GM12878 (cell line): ENCODE data around the gene PRRG4. TPM values are rescaled to one million over a fixed set of nuclear protein-coding genes. Genes with fewer than 3 reads are reported as not detected.
A peak's percentile ranks its signal among the peaks of the same experiment; 100 is the strongest.

Source experiments
- ATAC-seq: fragments of 200-7000 bp; cut with Tn5 transposase; 3 replicates; pipeline ENCODE4 v1.9.1; 2020; ENCODE audit warnings: mild to moderate bottlenecking, moderate library complexity
- BruUV-seq: library from RNA; stranded (reverse); fragments of 400-500 nt; replicated peaks from 2 replicates; lab custom pipeline; 2021; lab: Mats Ljungman, UMichigan
- CTCF ChIA-PET: fragments of 300-600 bp; sonication (Branson Sonifier 250); formaldehyde crosslinking; extraction: SDS; loops from one replicate; lab custom pipeline; 2021; ENCODE audit warnings: inconsistent platforms; lab: Yijun Ruan, JAX
- POLR2A ChIA-PET: fragments of 350-600 bp; formaldehyde crosslinking; extraction: SDS; loops from one replicate; lab custom pipeline; 2021; ENCODE audit warnings: inconsistent platforms; lab: Charles Lee
- RAD21 ChIA-PET: fragments of 300-600 bp; sonication (Branson Sonifier 250); formaldehyde crosslinking; loops from one replicate; lab custom pipeline; 2023; ENCODE audit warnings: antibody characterized with exemption; ENCODE audit not compliant: unreplicated experiment; lab: Charles Lee
- SMC1A ChIA-PET: fragments of 300-600 bp; sonication (Branson Sonifier 250); formaldehyde crosslinking; loops from one replicate; lab custom pipeline; 2023; ENCODE audit not compliant: unreplicated experiment, uncharacterized antibody; lab: Charles Lee
- DNase-seq: peaks from one replicate; pipeline ENCODE4 v3.0.0-alpha.2; 2011; ENCODE audit warnings: low read depth, low spot score
- FAIRE-seq: peaks from 3 replicates; lab custom pipeline; 2011; peaks lifted over from hg19 to GRCh38; lab: Jason Lieb, UNC
- H2AFZ ChIP-seq: 2 replicates; pipeline ENCODE4 v1.6.0; 2011; ENCODE audit warnings: low read depth, low read length, control low read depth; ENCODE audit not compliant: control insufficient read depth
- H3K27ac ChIP-seq: 2 replicates; pipeline ENCODE4 v1.5.1; 2011; ENCODE audit warnings: control low read depth; ENCODE audit not compliant: control insufficient read depth, insufficient read depth
- H3K27me3 ChIP-seq, 2 experiments: replicated peaks in 1 of 2; 2 replicates each; pipeline versions ENCODE4 v1.6.0 to v1.6.1; 2011; ENCODE audit warnings: low read length in 1 of 2; ENCODE audit not compliant: control insufficient read depth in 2 of 2, insufficient read depth in 2 of 2
- H3K36me3 ChIP-seq, 2 experiments: 2 replicates each; pipeline ENCODE4 v1.5.1; 2011; ENCODE audit warnings: low read length in 1 of 2; ENCODE audit not compliant: control insufficient read depth in 2 of 2, insufficient read depth in 2 of 2
- H3K4me1 ChIP-seq: 2 replicates; pipeline ENCODE4 v1.6.1; 2011; ENCODE audit warnings: mild to moderate bottlenecking, low read length, moderate library complexity, mixed read lengths; ENCODE audit not compliant: control insufficient read depth, insufficient read depth
- H3K4me2 ChIP-seq: 2 replicates; pipeline ENCODE4 v1.6.0; 2011; ENCODE audit warnings: control low read depth; ENCODE audit not compliant: control insufficient read depth, insufficient read depth
- H3K4me3 ChIP-seq: fragments of 200-600 bp; sonication (generic); 2 replicates; pipeline ENCODE4 v1.5.1; 2016
- H3K79me2 ChIP-seq: 2 replicates; pipeline ENCODE4 v1.6.0; 2011; ENCODE audit warnings: low read length; ENCODE audit not compliant: control insufficient read depth, insufficient read depth
- H3K9ac ChIP-seq: 2 replicates; pipeline ENCODE4 v1.8.0; 2011; ENCODE audit warnings: low read length, control low read depth, mixed read lengths; ENCODE audit not compliant: control insufficient read depth, insufficient read depth
- H3K9me3 ChIP-seq: replicated peaks from 3 replicates; pipeline ENCODE4 v1.5.1; 2011; ENCODE audit warnings: mild to moderate bottlenecking, low read length; ENCODE audit not compliant: control insufficient read depth, insufficient read depth
- H4K20me1 ChIP-seq: 2 replicates; pipeline ENCODE4 v1.6.0; 2011; ENCODE audit not compliant: control insufficient read depth, insufficient read depth
- ATF7 ChIP-seq: fragments of 450-650 bp; IDR thresholded peaks from 2 replicates; pipeline ENCODE4 v1.6.1; 2016; ENCODE audit warnings: low read depth, mild to moderate bottlenecking
- BHLHE40 ChIP-seq, 2 experiments: fragments of 450-650 bp in 1 of 2; IDR thresholded peaks; 2 replicates each; pipeline ENCODE4 v1.6.1; 2011 to 2017; ENCODE audit warnings: low read depth in 2 of 2, borderline replicate concordance in 1 of 2, improper control_type of control experiment in 1 of 2, low read length in 1 of 2, mild to moderate bottlenecking in 1 of 2
- CREM ChIP-seq: IDR thresholded peaks from 2 replicates; pipeline ENCODE4 v1.6.1; 2014; ENCODE audit warnings: antibody characterized with exemption, low read depth
- FOS ChIP-seq: IDR thresholded peaks from 3 replicates; pipeline ENCODE4 v1.6.1; 2011; ENCODE audit warnings: borderline replicate concordance; ENCODE audit not compliant: insufficient read length; ENCODE audit errors: extremely low read depth
- FOXM1 ChIP-seq: IDR thresholded peaks from 2 replicates; pipeline ENCODE4 v1.6.1; 2012; ENCODE audit warnings: low read depth, mild to moderate bottlenecking, inconsistent platforms, low read length, moderate library complexity
- HDAC2 ChIP-seq: fragments of 200-600 bp; sonication (generic); IDR thresholded peaks from 2 replicates; pipeline ENCODE4 v1.6.1; 2017
- KAT2A ChIP-seq: conservative IDR thresholded peaks from 2 replicates; pipeline ENCODE4 v1.6.1; 2011; ENCODE audit warnings: low read depth, low read length; ENCODE audit not compliant: control insufficient read depth
- KDM1A ChIP-seq: fragments of 200-600 bp; sonication (generic); IDR thresholded peaks from 2 replicates; pipeline ENCODE4 v1.6.1; 2016; ENCODE audit warnings: borderline replicate concordance
- MTA2 ChIP-seq: fragments of 450-650 bp; IDR thresholded peaks from 2 replicates; pipeline ENCODE4 v1.6.1; 2016; ENCODE audit warnings: low read depth, mild to moderate bottlenecking, moderate library complexity
- MXI1 ChIP-seq: fragments of 150-350 bp; IDR thresholded peaks from 2 replicates; pipeline ENCODE4 v1.6.1; 2011; ENCODE audit warnings: low read depth, mild to moderate bottlenecking, inconsistent platforms, low read length, improper control_type of control experiment
- NFXL1 ChIP-seq: fragments of 450-650 bp; IDR thresholded peaks from 2 replicates; pipeline ENCODE4 v1.6.1; 2017; ENCODE audit warnings: antibody characterized with exemption, mild to moderate bottlenecking, borderline replicate concordance
- NFYB ChIP-seq: IDR thresholded peaks from 2 replicates; pipeline ENCODE4 v1.6.1; 2011; ENCODE audit warnings: low read depth, mild to moderate bottlenecking, low read length, improper control_type of control experiment, moderate library complexity; ENCODE audit not compliant: insufficient read depth
- NRF1 ChIP-seq: conservative IDR thresholded peaks from 2 replicates; pipeline ENCODE4 v1.6.1; 2011; ENCODE audit warnings: mild to moderate bottlenecking, low read depth, low read length, improper control_type of control experiment
- POLR2AphosphoS2 ChIP-seq: IDR thresholded peaks from 2 replicates; pipeline ENCODE4 v1.6.1; 2011; ENCODE audit warnings: low read depth, mild to moderate bottlenecking, low read length, improper control_type of control experiment, moderate library complexity
- in situ Hi-C: fragments of 300-500 bp; cut with MboI; formaldehyde crosslinking; loops from 9 replicates; pipeline ENCODE4 v1.14.3; 2018; ENCODE audit warnings: mixed read lengths
- intact Hi-C: fragments of 100-400 bp; cut with micrococcal nuclease; formaldehyde crosslinking; loops from one replicate; pipeline ENCODE4 v1.14.2; 2022; ENCODE audit not compliant: unreplicated experiment
- polyA plus RNA-seq, 11 experiments: library from polyadenylated mRNA; depleted of rRNA in 4 of 11; unstranded in 6 of 11; stranded (reverse) in 5 of 11; fragments of >200 nt; fragmentation: Nextera tagmentation in 4 of 11; fragmentation: Illumina TruSeq in 1 of 11; extraction: Ambion mirVana in 4 of 11; extraction: Trizol in 1 of 11; gene quantifications; 1 replicate in 1 of 11; 2 replicates in 10 of 11; pipeline versions ENCODE4 v1.2.1 to v1.2.3, GENCODE V29; 2011 to 2016; ENCODE audit warnings: inconsistent platforms in 2 of 11, missing spikeins in 2 of 11, low read depth in 1 of 11
- total RNA-seq, 4 experiments: library from RNA; depleted of rRNA in 3 of 4; stranded (reverse); fragments of >200 nt in 3 of 4; fragmentation: Illumina TruSeq in 1 of 4; extraction: Trizol in 1 of 4; gene quantifications; 2 replicates each; pipeline versions ENCODE4 v1.2.1 to v1.2.3, GENCODE V29; 2013 to 2021
- TF ChIP-seq, protein P1 (sequence below): IDR thresholded peaks from 2 replicates; pipeline ENCODE4 v1.6.1; 2011; ENCODE audit warnings: mild to moderate bottlenecking, low read depth, low read length, moderate library complexity; ENCODE audit not compliant: insufficient replicate concordance
- TF ChIP-seq, protein P2 (sequence below): fragments of 450-650 bp; IDR thresholded peaks from 2 replicates; pipeline ENCODE4 v1.6.1; 2016; ENCODE audit warnings: mild to moderate bottlenecking
- TF ChIP-seq, protein P3 (sequence below): IDR thresholded peaks from 2 replicates; pipeline ENCODE4 v1.6.1; 2011; ENCODE audit warnings: low read depth, low read length, improper control_type of control experiment, borderline replicate concordance
- TF ChIP-seq, protein P4 (sequence below): IDR thresholded peaks from 2 replicates; pipeline ENCODE4 v1.6.1; 2012; ENCODE audit warnings: mild to moderate bottlenecking, low read depth, low read length

The PRRG4 gene
- total and polyA plus RNA-seq, 10 of the 15 experiments (the other 5 are each of a cell fraction or from before 2014, with no cell fraction given), result 0.55 to 4.9 (median 1.9) TPM

DNA sequence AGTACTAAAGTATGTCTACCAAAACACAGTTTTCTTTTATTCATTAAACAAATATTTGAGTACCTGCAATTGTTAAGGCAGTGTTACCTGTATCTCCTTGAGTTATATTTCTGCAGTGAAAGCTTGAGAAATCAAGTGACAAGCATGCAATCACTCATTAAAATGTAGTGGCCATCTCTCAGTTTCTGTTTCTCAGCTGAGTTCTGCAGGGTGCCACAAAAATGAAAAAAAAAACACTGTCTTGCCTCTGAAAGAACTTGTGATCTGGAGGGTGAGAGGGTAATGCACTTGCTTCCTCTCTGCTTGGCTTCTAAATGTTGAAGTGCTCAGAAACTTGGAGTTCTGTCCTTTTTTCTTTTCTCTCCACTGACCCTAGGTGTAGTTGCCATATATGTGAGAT is 69.7 kb downstream of the PRRG4 start:
- H3K27ac ChIP-seq, result peak overlapping the region; percentile 76
- FAIRE-seq (peak; percentile 38), ATAC-seq (peak; percentile 75), DNase-seq (no peak)
- H2AFZ ChIP-seq, result peak overlapping the region; percentile 18
- no peaks in the 10 kb centered on the region for H4K20me1 ChIP-seq
- no TSS peak for BruUV-seq
- H3K4me3 ChIP-seq, result 0 out of 2 replicates have a peak overlapping the region, but pooled peaks have one; percentile 2
- no peaks in the 10 kb centered on the region for H3K27me3 ChIP-seq
- CTCF ChIA-PET, result interaction anchor here (1.8 kb wide), 1 partner anchor 90 kb away, joined by 5 read pairs; no protein-coding TSS in a partner anchor
- peaks cover 0 to 7% of the 10 kb centered on the region in 2 experiments; a peak in 1 of 4 replicates for H3K36me3 ChIP-seq
- SMC1A ChIA-PET, result interaction anchor here (0.6 to 1.0 kb wide), 2 partner anchors 26 to 50 kb away, joined by 3 to 4 read pairs; no protein-coding TSS in a partner anchor
- RAD21 ChIA-PET, result interaction anchor here (1.0 kb wide), 1 partner anchor 13 kb away, joined by 3 read pairs; no protein-coding TSS in a partner anchor
- H3K4me2 ChIP-seq, result peak overlapping the region; percentile 83
- POLR2A ChIA-PET, result interaction anchor here (1.0 to 1.5 kb wide), 2 partner anchors 26 to 41 kb away, joined by 4 to 5 read pairs; no protein-coding TSS in a partner anchor
- H3K9me3 ChIP-seq, result no peaks in the 10 kb centered on the region
- H3K79me2 ChIP-seq, result peaks cover 88% of the 10 kb centered on the region
- H3K9ac ChIP-seq, result no peak overlapping the region; the same call in 1 of the 2 replicates
- intact Hi-C loops, result loop anchor here (10.0 kb wide), 1 partner anchor 355 kb away; the partner anchor contains the start of gene HIPK3
- in situ Hi-C loops, result no loop called here
- peaks cover 22% of the 10 kb centered on the region for H3K4me1 ChIP-seq
- TF ChIP-seq KDM1A, result no peak
- TF ChIP-seq, protein P1, sequence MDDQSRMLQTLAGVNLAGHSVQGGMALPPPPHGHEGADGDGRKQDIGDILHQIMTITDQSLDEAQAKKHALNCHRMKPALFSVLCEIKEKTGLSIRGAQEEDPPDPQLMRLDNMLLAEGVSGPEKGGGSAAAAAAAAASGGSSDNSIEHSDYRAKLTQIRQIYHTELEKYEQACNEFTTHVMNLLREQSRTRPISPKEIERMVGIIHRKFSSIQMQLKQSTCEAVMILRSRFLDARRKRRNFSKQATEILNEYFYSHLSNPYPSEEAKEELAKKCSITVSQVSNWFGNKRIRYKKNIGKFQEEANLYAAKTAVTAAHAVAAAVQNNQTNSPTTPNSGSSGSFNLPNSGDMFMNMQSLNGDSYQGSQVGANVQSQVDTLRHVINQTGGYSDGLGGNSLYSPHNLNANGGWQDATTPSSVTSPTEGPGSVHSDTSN, result peak; percentile 42
- no peak for TF ChIP-seq KAT2A
- TF ChIP-seq MTA2, result 0 out of 2 replicates have a peak, but pooled peaks have one; percentile 39
- 0 out of 4 replicates have a peak, but pooled peaks of 1 of the 2 experiments have one; percentile 29 for TF ChIP-seq BHLHE40 (IDR thresholded peaks at IDR 0.05; ENCODE audit: borderline replicate concordance in 1 of 2, low read depth in 2 of 2, low read length in 1 of 2)
- TF ChIP-seq, protein P2, sequence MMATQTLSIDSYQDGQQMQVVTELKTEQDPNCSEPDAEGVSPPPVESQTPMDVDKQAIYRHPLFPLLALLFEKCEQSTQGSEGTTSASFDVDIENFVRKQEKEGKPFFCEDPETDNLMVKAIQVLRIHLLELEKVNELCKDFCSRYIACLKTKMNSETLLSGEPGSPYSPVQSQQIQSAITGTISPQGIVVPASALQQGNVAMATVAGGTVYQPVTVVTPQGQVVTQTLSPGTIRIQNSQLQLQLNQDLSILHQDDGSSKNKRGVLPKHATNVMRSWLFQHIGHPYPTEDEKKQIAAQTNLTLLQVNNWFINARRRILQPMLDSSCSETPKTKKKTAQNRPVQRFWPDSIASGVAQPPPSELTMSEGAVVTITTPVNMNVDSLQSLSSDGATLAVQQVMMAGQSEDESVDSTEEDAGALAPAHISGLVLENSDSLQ, result peak; percentile 80
- TF ChIP-seq, protein P3, sequence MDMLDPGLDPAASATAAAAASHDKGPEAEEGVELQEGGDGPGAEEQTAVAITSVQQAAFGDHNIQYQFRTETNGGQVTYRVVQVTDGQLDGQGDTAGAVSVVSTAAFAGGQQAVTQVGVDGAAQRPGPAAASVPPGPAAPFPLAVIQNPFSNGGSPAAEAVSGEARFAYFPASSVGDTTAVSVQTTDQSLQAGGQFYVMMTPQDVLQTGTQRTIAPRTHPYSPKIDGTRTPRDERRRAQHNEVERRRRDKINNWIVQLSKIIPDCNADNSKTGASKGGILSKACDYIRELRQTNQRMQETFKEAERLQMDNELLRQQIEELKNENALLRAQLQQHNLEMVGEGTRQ, result no peak
- no peak for TF ChIP-seq FOS
- TF ChIP-seq HDAC2, result no peak
- TF ChIP-seq ATF7, result no peak; the same call in 1 of the 2 replicates
- TF ChIP-seq MXI1, result peak; percentile 65; the same call in 1 of the 2 replicates
- TF ChIP-seq NFXL1, result no peak
- TF ChIP-seq, protein P4, sequence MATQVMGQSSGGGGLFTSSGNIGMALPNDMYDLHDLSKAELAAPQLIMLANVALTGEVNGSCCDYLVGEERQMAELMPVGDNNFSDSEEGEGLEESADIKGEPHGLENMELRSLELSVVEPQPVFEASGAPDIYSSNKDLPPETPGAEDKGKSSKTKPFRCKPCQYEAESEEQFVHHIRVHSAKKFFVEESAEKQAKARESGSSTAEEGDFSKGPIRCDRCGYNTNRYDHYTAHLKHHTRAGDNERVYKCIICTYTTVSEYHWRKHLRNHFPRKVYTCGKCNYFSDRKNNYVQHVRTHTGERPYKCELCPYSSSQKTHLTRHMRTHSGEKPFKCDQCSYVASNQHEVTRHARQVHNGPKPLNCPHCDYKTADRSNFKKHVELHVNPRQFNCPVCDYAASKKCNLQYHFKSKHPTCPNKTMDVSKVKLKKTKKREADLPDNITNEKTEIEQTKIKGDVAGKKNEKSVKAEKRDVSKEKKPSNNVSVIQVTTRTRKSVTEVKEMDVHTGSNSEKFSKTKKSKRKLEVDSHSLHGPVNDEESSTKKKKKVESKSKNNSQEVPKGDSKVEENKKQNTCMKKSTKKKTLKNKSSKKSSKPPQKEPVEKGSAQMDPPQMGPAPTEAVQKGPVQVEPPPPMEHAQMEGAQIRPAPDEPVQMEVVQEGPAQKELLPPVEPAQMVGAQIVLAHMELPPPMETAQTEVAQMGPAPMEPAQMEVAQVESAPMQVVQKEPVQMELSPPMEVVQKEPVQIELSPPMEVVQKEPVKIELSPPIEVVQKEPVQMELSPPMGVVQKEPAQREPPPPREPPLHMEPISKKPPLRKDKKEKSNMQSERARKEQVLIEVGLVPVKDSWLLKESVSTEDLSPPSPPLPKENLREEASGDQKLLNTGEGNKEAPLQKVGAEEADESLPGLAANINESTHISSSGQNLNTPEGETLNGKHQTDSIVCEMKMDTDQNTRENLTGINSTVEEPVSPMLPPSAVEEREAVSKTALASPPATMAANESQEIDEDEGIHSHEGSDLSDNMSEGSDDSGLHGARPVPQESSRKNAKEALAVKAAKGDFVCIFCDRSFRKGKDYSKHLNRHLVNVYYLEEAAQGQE, result no peak
- TF ChIP-seq NRF1, result no peak
- TF ChIP-seq POLR2AphosphoS2, result no peak
- no peak for TF ChIP-seq FOXM1
- TF ChIP-seq NFYB, result no peak
- no peak for TF ChIP-seq CREM
